ENCODE measurements around the gene SPTBN1.

The SPTBN1 gene

DNA sequence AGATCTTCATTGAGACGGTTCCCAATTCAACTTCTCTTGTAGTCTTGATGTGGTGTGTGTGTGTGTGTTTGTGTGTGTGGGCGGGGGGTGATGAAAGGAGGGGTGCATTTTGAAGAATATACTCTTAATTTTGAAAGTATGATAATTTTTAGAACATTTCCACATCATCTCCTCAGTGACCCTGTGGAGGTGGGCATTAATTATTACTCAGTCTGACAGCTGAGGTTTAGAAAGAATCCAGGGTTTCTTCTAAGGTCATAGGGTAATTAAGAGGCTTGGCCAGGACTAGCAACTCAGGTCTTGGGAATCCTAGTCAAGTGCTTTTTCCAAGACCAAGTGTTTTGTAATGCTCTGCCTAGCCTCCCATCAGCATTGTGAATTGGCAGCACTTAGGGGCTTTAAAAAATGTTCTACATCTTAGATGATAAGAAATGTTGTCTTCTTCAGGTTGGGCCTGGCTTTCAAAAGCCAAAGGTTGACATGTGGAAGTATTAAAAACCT is 100.5 kb downstream of the SPTBN1 start:
- DNase-seq (ENCODE audit: low read depth) = peak; percentile 77
- TF ChIP-seq, protein P1, sequence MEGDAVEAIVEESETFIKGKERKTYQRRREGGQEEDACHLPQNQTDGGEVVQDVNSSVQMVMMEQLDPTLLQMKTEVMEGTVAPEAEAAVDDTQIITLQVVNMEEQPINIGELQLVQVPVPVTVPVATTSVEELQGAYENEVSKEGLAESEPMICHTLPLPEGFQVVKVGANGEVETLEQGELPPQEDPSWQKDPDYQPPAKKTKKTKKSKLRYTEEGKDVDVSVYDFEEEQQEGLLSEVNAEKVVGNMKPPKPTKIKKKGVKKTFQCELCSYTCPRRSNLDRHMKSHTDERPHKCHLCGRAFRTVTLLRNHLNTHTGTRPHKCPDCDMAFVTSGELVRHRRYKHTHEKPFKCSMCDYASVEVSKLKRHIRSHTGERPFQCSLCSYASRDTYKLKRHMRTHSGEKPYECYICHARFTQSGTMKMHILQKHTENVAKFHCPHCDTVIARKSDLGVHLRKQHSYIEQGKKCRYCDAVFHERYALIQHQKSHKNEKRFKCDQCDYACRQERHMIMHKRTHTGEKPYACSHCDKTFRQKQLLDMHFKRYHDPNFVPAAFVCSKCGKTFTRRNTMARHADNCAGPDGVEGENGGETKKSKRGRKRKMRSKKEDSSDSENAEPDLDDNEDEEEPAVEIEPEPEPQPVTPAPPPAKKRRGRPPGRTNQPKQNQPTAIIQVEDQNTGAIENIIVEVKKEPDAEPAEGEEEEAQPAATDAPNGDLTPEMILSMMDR (conservative IDR thresholded peaks at IDR 0.05; ENCODE audit: low read depth, low read length) = no peak
- H3K4me3 ChIP-seq (ENCODE audit: low read depth, low read length) = no peak overlapping the region

DNA sequence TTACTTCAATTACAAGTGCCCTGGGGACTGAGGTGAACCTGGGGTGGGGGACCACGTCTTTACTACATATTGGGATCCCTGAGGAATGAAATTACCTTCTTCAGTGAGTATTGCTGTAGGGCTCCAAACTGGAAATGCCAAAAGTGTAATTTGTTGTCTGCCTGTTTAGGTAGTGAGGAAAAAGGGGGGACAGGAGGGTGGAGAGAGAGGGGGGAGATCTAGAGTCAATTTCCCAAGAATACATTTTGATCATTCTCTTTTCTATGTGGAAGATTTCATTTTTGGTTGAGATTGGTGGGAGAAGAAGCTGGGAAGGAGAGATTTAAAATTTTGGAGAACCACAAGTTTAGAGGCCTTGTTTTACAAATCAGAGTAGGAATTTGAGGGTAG is 101.1 kb downstream of the SPTBN1 start:
- TF ChIP-seq, protein P1 (conservative IDR thresholded peaks at IDR 0.05; ENCODE audit: low read depth, low read length) = no peak
- peak overlapping the region; percentile 70 for H3K4me3 ChIP-seq (ENCODE audit: low read depth, low read length)
- DNase-seq (ENCODE audit: low read depth) = no peak

DNA sequence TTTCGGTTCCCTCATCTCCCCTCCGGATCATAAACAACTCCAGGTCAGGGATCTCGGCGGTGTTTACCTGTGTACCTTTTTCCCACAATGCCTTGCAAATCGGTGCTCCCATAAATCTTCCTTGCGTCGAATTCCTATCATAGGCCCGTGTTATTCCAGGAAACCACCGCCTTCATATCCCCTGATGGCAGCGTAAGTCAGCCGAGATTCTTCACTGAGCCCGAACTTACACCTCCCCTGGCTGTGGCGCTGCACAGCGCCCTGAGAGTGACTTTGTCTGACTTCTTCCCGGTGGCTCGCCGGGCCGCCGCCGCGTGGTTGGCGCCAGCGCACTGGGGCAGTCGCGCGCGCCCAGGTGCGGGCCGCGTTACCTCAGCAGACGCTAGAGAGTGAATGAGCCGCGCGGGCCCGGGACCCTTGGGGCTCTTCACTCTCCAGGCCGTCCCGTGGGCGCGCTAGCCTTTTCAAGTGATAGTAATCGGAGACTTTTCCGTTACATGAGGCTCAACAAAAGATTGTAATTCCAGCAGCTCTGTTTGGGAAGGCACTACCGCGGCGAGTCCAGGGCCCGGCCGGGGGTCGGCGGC is 101.6 kb downstream of the SPTBN1 start:
- H3K4me3 ChIP-seq (ENCODE audit: low read depth, low read length) = peak overlapping the region; percentile 70
- DNase-seq (ENCODE audit: low read depth) = no peak
- TF ChIP-seq, protein P1 (conservative IDR thresholded peaks at IDR 0.05; ENCODE audit: low read depth, low read length) = no peak

DNA sequence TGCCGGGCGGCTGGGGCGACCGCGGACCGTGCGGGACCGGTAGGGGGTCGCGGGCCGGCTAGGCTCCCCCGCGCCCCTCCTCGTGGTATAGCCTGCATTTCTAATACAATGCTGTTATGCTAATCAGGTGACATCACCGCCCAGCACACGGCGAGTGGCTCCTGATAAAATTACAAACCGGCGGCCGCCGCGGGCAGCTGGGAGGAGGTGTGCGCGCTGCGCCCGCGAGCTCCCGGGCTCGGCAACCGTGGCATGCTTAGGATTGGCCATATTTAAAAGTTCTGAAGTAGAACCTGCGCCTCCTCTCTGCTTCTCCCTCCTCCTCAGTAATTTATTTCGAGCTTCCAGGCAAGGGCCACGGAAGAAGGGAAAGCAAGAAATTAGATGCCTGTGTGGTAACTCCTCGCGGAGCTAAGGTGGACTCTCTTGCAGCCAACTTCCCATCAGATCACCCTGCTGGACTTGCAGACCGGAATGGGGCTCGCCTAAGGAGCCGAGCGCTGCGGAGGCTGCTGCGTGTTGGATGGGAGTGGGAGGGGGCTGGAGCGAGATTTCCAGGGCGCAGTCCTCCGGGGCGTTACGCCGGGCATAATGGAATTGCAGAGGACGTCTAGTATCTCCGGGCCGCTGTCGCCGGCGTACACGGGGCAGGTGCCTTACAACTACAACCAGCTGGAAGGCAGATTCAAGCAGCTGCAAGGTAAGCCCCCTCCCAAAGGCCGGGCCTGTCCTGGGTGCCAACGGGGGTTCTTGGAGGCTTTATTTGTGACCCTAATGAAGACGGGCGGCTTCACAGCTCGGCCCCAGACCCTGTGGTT is 102.3 kb downstream of the SPTBN1 start:
- peak; percentile 76 for DNase-seq (ENCODE audit: low read depth)
- TF ChIP-seq, protein P1 (conservative IDR thresholded peaks at IDR 0.05; ENCODE audit: low read depth, low read length) = no peak
- H3K4me3 ChIP-seq (ENCODE audit: low read depth, low read length) = peak overlapping the region; percentile 70

DNA sequence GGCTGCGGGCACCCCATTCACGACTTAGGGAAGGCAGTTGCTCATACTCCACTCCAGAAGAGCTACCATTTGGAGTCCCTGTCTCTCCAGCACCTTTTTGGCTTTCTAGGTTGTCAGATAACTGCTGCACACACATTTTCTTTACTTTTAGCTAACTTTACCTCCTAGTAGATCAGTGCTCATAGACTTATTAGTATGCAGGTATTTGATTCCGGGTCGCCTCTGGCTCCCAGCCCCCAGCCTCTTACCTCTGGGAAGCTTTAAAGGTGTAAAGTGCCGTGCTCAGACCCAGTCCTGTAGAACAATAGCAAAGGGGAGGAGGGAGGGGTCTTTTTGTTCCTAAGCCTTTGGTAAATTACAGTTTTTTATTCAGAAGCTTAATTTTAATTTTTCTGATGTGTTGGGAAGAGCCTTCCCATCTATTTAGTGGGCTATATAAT is 102.9 kb downstream of the SPTBN1 start:
- TF ChIP-seq, protein P1 (conservative IDR thresholded peaks at IDR 0.05; ENCODE audit: low read depth, low read length) = no peak
- peak overlapping the region; percentile 70 for H3K4me3 ChIP-seq (ENCODE audit: low read depth, low read length)
- DNase-seq (ENCODE audit: low read depth) = no peak

DNA sequence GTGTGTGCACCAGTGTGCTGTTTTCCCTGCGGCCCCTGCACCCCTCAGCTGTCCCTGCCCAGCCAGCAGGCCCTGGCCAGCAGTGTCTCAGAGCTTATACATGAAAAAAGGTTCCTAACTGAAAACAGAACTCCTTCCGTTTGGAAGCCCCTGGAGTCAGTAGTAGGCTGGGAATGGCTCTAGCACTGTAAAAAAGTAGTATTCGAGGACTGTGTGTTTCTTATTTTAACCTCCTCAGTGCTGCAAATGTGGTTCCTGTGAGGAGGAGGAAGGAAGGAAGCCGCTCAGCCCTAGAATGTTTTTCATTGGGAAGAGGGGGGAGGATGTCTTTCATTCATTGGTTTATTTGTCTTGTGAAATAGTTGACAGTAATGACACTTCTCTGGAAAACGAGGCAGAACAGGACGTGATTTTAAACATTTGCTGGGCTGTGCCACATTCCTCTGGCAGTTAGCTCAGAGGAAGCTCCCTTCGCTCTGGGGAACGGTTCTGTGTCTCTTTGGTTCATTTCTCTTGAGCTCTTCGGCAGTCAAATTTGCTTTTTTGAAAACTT is 103.5 kb downstream of the SPTBN1 start:
- peak; percentile 86 for DNase-seq (ENCODE audit: low read depth)
- TF ChIP-seq, protein P1 (conservative IDR thresholded peaks at IDR 0.05; ENCODE audit: low read depth, low read length) = no peak
- H3K4me3 ChIP-seq (ENCODE audit: low read depth, low read length) = peak overlapping the region; percentile 70
